HG03378 (cell line): ENCODE results near the gene KDM4B.
"Not testable (repeated sequence)": the region's sequence is repeated elsewhere in the genome, so short reads cannot be mapped to it uniquely, and the experiment has no call there.

Experiments
- ATAC-seq: cut with Tn5 transposase; IDR thresholded peaks from one replicate; pipeline ENCODE4 v1.9.1; 2021; ENCODE audit warnings: mild to moderate bottlenecking, moderate library complexity; ENCODE audit not compliant: unreplicated experiment

KDM4B gene

DNA sequence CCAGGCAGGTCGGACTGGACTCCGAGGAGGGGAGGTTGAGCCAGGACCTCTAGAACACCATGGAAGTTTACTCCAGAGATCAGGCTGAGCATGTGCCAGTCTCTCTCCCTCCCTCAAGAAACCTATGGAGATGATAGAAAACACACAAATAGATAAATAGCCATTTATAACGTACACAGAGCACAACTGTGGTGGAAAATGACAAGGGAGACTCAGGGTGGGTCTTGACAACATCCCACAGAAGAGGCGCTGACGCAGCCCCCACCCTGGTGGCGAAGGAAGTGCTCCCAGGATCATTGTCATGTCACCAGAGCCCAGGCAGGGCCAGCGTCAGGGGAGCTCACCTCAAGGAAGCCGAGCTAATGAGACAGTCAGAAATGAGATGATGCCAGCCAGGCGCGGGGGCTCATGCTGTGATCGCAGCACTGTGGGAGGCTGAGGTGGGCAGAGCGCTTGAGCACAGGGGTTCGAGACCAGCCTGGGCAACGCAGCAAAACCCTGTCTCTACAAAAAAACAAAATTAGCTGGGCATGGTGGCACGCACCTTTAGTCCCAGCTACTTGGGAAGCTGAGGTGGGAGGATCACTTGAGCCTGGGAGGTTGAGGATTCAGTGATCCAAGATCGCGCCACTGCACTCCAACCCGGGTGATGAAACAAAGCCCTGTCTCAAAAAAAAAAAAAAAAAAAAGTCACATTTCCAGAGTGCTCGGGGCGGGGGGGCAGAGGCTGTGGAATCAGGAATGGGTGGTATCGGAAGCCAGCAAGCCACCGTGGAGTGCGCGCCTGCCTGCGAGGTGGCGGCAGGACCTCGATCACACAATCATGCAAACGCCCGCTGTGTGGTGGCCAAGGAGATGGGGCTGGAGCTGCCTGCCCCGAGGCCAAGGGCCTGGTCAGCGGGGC is 178.4 kb downstream of the KDM4B start:
- ATAC-seq, result no peak

DNA sequence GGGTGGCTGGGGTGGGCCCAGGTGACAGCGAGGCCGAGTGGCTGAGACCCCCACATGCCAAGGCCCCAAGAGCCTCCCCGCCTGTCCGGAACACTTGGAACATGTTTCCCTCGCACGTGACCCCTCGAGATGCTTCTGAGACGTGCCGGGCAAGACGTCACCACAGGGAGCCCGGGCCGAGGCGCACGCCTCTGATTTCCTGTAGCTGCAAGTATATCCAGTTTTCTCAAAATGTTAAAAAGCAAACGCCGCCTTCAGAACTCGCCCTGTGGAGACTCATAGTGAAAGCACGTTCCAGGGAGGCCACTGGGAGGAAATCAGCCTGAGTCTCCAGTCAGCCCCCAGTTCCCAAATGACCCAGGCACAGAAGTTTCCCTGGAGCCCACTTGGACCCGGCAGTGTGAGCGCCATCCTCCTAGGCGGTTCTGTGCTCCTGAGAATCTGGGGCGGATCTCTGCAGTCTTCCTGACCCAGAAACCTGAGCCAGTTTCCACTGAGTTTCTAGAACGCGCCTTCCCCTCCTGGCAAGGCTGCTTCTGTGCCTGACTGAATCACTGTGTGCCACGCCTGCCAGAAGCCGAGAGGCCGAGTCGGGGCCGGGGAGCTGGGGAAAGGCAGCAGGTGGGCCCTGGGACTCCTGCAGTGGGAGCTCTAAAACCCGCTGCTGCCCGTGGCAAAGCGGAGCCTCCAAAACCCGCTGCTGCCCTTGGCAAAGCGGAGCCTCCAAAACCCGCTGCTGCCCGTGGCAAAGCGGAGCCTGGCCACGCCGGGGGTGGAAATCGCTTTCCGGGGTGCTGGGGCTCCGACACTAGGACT is 179.3 kb downstream of the KDM4B start:
- no peak for ATAC-seq

DNA sequence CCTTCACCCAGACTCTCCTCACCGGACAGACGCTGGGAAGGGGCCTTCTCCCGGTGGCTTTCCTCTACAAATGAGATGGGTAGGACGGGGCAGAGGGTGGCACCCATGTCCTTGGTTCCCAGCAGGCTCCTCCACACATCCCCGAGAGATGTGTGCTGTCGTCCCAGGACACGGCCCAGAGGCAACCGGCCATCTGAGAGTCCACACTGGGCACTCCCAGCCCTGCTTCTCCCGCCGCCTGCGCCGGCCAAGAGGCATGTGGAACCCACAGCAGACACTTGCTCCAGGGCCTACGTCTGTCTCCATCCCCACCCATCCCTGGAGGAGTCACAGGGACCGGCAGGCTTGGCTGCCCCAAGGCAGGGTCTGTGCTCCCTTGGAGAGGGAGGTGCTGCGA is 179.9 kb downstream of the KDM4B start:
- no peak for ATAC-seq

DNA sequence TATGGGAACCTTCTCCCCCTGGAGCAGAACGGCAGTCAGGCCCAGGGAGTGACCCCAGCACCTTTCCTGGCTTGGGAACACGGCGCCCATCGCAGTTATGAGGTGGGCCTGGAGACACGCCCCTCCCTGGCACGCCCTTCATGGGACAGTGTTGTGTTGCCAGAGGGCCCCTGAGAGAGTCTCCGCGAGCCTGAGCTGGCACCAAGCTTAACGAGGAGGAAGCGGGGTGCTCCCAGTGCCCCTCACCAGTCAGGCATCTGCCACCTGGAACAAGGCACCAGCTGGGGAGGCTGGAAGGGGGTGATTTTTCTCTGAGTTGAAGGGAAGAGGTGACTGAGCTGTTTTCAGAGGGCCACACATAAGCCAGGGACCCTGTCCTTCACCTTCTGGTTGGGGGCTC is 180.6 kb downstream of the KDM4B start:
- ATAC-seq, result no peak

DNA sequence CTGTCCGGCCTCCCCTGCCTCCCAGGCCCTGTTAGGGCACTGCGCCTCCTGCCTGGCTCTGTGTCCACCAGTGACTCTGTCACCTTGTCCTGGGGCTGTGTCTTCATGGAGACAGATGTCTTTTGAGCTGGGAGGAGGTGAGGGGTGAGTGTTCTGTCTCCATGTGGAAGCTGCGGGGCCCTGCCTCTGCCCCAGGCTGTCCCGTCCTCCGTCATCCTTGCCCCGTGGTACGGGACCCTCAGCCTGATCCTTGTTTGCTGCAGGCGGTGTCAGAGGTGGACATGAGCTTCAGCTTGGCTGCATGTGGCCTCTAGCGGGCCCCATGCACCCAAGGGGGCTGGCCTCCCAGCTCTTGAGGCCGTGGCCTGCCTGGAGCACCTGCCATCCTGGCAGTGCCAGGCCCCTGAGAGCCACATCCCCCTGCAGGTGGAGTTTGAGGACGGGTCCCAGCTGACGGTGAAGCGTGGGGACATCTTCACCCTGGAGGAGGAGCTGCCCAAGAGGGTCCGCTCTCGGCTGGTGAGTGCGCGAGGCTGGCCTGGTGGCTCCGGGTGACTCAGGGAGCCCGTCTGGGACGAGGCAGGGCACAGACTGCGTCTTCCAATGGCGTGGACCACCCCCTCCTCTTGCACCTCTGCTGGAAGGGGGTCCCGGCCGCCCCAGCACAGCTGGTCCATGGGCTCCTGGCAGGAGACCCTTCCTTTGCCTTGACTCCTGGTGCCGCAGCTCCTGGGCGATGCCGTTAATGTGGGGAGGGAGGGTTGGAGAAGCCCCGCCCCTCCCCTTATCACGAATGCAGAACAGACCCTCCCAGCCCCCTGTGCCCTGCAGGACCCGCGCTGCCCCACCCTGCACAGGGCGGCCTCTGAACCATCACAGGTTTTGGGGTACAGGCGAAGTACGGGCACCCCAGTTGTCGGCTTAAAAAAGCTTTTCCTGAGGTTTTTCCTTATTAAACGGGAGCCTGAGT is 181.3 kb downstream of the KDM4B start:
- ATAC-seq, result no peak

DNA sequence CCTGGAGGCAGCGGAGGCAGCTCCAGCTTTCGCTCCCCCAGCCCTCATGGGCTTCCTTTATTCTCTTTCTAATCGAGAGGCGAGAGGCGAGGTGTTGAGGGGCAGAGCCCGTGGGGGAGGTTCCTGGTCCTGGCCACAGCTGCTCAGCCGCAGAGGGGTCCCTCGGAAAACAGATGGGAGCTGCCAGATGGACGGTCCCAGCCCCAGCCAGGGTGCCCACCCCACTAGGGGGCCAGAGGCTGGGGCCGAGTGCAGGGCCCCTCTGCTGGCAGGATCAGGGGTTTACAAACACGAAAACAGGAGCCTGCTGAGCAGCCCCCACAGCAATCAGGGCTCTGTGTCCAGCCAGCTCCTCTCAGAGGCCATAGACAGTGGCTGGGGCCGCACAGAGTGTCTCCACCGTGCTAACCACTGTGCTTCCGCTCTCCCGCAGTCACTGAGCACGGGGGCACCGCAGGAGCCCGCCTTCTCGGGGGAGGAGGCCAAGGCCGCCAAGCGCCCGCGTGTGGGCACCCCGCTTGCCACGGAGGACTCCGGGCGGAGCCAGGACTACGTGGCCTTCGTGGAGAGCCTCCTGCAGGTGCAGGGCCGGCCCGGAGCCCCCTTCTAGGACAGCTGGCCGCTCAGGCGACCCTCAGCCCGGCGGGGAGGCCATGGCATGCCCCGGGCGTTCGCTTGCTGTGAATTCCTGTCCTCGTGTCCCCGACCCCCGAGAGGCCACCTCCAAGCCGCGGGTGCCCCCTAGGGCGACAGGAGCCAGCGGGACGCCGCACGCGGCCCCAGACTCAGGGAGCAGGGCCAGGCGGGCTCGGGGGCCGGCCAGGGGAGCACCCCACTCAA is 182.2 kb downstream of the KDM4B start:
- no peak for ATAC-seq

DNA sequence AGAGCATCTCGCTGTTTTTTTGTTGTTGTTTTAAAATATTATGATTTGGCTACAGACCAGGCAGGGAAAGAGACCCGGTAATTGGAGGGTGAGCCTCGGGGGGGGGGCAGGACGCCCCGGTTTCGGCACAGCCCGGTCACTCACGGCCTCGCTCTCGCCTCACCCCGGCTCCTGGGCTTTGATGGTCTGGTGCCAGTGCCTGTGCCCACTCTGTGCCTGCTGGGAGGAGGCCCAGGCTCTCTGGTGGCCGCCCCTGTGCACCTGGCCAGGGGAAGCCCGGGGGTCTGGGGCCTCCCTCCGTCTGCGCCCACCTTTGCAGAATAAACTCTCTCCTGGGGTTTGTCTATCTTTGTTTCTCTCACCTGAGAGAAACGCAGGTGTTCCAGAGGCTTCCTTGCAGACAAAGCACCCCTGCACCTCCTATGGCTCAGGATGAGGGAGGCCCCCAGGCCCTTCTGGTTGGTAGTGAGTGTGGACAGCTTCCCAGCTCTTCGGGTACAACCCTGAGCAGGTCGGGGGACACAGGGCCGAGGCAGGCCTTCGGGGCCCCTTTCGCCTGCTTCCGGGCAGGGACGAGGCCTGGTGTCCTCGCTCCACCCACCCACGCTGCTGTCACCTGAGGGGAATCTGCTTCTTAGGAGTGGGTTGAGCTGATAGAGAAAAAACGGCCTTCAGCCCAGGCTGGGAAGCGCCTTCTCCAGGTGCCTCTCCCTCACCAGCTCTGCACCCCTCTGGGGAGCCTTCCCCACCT is 183.3 kb downstream of the KDM4B start:
- ATAC-seq, result no peak

DNA sequence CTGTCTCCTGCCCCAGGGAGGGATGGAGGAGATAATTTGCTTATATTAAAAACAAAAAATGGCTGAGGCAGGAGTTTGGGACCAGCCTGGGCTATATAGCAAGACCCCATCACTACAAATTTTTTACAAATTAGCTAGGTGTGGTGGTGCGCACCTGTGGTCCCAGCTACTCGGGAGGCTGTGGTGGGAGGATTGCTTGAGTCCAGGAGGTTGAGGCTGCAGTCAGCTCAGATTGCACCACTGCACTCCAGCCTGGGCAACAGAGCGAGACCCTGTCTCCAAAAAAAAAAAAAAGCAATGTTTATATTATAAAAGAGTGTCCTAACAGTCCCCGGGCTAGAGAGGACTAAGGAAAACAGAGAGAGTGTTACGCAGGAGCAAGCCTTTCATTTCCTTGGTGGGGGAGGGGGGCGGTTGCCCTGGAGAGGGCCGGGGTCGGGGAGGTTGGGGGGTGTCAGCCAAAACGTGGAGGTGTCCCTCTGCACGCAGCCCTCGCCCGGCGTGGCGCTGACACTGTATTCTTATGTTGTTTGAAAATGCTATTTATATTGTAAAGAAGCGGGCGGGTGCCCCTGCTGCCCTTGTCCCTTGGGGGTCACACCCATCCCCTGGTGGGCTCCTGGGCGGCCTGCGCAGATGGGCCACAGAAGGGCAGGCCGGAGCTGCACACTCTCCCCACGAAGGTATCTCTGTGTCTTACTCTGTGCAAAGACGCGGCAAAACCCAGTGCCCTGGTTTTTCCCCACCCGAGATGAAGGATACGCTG is 184.0 kb downstream of the KDM4B start:
- no peak for ATAC-seq

DNA sequence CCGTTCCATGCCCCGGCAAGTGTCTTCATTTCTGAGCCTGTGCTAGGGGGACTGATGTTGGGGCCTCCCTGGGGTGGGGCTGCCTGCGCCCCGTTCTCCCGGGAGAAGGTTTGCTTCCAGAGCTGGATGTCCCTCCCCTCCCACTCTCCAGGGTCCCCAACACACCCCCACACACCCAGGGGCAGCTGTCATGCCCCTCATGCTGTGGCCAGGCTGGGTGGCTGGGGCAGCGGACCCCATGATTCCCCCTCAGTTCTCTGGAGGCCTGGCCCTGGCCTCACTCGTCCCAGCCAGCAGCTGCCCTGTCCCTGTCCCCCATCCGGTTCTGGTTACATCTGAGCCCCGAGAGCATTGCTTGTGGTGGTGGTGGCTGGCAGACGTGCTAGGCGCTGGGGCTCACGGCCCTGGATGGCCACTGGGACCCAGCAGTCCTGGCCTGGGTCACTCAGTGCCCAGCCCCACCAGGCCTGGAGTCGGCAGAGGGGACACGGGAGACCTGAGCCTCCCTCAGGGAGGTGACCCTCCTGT is 184.8 kb downstream of the KDM4B start:
- no peak for ATAC-seq

DNA sequence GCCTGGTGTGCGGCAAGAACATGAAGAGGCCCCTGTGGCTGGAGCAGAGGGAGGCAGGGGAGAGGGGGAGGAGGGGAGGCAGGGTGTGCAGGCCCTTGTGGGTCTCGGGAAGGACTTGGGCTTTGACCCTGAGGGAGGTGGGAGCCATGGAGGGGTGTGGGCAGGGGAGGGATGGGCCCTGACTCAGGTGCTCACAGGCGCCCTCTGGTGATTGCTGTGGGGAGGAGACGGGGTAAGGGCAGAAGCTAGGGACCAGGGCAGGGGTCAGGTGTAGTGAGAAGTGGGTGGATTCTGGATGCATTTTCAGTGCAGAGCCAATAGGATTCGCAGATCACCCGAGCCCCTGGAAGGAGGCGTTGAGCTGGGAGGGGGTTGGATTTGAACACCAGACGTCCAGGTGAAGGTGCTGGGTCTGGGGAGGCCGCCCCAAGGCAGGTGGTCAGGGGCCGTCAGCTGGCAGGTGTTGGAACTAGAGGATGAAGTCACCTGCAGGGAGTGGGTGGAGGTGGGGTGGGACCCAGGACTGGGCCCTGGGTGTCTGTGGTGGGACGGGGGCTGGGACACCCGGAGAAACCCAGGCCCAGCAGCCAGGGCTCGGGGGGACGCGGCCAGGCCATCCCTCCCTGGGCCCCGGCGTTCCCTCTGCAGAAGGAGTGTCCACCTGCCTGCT is 185.4 kb downstream of the KDM4B start:
- no peak for ATAC-seq

DNA sequence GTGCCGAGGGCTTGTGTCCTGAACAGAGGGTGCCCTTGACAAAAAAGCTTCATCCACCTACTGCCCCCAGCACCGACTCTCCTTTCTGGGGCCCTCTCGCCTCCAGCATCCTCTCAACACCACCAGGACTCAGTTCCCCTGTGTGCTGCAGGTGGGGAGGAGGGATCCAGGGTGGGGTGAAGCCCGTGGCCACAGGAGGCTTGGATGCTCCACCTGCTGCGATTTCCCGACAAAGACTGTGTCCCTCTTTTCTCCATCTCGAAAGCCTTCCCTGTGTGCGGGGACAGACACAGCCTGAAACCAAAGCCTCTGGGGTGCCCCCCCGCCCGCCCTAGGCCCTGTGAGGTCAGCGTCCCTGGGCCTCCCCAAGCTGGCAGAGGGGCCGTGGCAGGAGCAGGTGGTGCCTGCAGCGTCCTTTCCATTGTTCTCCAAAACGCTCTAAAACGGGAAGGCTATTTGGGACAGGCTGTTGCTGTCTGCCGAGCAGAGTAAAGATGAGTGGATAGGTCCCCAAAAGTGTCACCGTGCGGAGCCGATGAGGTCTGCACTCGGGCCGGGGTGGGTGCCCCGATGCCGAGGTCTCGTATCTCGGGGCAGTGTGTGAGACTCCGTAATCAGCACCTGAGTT is 186.0 kb downstream of the KDM4B start:
- ATAC-seq, result no peak

DNA sequence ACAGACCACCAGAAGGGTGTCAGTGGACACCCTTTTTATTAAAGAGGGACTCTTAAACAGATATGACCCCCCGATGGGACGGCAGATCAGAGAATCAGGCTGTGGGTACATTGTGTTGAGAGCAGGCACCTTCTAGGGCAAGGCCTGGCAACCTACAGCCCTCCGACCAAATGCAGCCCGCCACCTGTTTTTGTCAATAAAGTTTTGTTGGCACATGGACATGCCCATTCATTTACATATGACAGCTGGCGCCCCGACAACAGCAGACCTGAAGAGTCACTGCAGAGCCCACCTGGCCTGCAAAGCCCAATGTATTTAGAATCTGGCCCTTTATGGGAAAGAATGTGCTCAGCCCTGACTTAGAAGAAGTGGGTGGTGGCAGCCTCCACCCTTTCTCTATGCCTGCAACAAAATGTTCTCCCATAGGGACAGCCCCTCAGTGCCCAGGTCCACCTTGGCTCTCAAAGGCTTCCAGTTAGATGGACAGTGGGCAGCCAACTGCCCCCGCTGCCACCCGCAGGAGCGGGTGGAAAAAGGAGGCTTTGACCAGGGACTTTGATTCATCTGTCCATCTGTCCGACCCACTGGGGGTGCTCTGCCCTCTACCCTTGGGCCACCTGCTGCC is 186.8 kb downstream of the KDM4B start:
- no peak for ATAC-seq

DNA sequence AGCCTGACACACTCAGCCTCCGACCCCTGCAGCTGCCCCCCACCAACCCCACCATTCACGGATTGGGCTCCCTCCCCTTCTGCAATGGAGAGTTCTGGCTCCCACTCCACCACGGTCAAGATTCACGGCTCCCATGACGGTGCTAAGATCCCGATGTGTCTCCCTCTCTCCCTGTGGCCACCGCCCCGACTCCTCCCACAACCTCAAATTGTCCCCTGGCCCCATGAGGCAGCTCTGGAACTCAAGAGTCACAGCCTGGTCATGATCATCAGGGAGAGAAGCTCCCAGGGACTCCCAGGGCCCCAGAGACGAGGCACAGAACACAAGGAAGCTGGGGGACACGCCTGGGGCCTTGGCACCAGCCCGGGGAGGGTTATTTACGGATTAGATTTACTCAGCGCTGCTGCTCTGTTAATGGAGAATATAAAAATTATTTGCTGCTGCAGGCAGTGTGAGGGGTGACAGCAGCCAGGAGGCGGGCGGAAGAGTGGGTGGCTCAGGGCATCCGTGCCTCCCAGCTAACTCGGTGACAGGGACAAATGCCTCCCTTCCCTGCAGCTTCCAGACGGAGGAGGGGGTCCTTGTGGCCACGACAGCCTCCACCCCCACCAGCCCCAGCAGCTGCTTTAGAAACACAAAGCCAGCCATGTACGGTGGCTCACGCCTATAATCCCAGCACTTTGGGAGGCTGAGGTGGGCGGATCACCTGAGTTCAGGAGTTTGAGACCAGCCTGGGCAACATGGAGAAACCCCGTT is 187.5 kb downstream of the KDM4B start:
- no peak for ATAC-seq

DNA sequence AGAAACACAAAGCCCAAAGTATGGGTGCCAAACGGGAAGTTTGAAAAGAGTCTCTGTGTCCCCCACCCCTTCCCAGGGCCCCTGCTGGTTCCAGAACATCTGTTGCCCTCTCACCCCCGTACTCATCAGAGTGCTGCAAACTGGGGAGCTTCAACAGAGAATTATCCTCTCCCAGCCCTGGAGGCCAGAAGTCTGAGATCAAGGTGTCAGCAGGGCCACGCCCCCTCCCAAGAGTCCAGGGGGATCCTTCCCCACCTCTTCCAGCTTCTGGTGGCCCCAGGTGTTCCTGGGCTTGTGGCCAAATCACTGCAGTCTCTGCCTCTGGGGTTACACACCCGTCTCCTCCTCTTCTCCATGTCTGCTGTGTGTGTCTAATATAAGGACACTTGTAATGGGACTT is 188.3 kb downstream of the KDM4B start:
- ATAC-seq, result no peak

DNA sequence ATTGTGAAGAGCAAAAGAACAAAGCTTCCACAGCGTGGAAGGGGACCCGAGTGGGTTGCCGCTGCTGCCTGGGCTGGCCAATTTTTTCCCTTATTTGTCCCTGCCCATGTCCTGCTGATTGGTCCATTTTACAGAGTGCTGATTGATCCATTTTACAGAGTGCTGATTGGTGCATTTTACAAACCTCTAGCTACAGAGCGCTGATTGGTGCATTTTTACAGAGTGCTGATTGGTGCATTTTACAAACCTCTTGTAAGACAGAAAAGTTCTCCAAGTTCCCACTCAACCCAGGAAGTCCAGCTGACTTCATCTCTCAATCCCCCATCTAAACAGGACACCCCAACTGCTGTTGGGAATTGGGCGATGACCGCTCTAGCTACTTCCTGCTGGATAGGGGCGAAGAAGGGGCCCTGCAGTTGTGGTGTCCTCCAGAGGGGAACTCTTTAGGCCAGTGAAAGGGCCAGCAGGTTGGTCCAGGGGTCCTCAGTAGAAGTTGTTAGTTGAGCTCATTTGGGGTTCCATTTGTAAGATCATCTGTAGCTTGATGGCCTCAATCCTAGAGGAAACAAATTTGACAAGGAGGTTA is 189.7 kb downstream of the KDM4B start:
- ATAC-seq, result not testable (repeated sequence)
